Loucy (cell line): ENCODE measurements around the gene CNGA2.

Source experiments
- EZH2phosphoT487 ChIP-seq: fragments of 200-600 bp; IDR thresholded peaks from 2 replicates; pipeline ENCODE4 v1.6.1; 2018; ENCODE audit warnings: antibody characterized with exemption, mild to moderate bottlenecking, moderate library complexity, borderline replicate concordance
- TF ChIP-seq, protein P1 (sequence below): fragments of 200-600 bp; sonication (generic); conservative IDR thresholded peaks from 2 replicates; pipeline ENCODE4 v1.5.1; 2014; ENCODE audit warnings: mild to moderate bottlenecking, antibody characterized with exemption, low read length

DNA sequence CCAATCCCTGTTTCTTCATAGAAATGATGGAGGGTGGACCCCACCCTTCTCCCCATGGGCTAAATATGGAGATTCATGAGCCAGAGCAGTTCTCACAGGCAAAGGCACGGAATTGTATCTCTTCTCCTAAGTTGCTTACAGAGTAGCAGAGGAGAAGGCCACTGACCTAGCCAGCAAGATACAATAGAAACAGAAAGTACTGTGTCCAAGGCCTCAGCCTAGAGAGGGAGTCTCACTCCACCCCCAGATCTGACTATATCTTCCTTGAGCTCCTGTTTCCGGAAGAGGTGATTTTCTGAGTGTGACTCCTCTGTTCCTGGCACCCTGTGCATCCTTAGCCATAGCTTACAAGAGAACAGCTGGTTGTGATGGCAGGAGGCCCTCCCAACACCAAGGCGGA lies 18.8 kb upstream of the CNGA2 start, which contains the start of gene FATE1:
- TF ChIP-seq, protein P1, sequence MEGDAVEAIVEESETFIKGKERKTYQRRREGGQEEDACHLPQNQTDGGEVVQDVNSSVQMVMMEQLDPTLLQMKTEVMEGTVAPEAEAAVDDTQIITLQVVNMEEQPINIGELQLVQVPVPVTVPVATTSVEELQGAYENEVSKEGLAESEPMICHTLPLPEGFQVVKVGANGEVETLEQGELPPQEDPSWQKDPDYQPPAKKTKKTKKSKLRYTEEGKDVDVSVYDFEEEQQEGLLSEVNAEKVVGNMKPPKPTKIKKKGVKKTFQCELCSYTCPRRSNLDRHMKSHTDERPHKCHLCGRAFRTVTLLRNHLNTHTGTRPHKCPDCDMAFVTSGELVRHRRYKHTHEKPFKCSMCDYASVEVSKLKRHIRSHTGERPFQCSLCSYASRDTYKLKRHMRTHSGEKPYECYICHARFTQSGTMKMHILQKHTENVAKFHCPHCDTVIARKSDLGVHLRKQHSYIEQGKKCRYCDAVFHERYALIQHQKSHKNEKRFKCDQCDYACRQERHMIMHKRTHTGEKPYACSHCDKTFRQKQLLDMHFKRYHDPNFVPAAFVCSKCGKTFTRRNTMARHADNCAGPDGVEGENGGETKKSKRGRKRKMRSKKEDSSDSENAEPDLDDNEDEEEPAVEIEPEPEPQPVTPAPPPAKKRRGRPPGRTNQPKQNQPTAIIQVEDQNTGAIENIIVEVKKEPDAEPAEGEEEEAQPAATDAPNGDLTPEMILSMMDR: no peak
- TF ChIP-seq EZH2phosphoT487: no peak
